MM.1S (cell line): ENCODE data around the gene GCN1.

Source experiments
- EZH2 ChIP-seq: fragments of 300-600 bp; sonication (generic); optimal IDR thresholded peaks from 2 replicates; pipeline ENCODE3; 2017; ENCODE audit warnings: low read depth, mild to moderate bottlenecking, antibody characterized with exemption, low read length, mixed read lengths
- TF ChIP-seq, protein P1 (sequence below): fragments of 300-600 bp; sonication (generic); IDR thresholded peaks from 2 replicates; pipeline ENCODE4 v1.5.1; 2016; ENCODE audit warnings: antibody characterized with exemption, low read length, mixed read lengths

DNA sequence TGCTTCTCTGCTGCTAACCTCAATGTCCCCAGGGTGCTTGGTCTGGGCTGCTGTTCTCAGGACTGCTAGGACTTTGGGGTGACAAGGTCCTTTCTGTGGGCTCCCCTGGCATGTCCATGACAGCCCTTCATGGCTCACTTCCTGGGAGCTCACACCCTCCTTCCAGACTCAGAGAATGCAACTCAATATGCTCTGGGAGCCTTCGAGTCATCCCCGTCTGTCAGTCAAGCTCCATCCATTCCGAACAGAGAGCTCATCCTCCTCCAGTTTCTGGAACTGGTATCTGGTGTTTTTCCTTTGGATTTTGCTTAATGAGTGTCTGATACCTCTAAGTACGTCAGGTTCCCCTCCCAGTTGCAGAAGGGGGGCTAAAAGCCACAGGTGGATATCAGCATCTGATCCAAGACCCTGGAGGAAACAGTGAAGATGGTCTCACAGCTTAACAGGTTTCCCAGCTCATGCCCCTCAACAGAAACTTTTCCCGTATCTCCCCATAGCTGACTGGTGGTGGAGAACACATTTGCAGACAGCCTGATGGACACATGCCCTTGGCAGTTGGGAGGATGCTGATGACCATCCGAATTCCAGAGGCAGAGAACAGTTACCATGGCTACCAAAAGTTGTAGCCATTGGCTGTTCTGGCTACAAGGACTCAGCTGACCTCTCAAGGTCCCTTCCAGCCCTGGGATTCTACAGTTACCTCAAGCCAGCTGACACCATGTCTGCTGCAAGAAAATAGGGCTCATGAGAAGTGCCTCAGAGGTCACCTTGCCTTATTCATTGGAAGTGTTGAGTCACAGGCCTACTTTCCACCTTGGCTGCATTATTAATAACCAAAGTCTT is 68.5 kb downstream of the GCN1 start:
- TF ChIP-seq, protein P1, sequence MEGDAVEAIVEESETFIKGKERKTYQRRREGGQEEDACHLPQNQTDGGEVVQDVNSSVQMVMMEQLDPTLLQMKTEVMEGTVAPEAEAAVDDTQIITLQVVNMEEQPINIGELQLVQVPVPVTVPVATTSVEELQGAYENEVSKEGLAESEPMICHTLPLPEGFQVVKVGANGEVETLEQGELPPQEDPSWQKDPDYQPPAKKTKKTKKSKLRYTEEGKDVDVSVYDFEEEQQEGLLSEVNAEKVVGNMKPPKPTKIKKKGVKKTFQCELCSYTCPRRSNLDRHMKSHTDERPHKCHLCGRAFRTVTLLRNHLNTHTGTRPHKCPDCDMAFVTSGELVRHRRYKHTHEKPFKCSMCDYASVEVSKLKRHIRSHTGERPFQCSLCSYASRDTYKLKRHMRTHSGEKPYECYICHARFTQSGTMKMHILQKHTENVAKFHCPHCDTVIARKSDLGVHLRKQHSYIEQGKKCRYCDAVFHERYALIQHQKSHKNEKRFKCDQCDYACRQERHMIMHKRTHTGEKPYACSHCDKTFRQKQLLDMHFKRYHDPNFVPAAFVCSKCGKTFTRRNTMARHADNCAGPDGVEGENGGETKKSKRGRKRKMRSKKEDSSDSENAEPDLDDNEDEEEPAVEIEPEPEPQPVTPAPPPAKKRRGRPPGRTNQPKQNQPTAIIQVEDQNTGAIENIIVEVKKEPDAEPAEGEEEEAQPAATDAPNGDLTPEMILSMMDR: no peak
- TF ChIP-seq EZH2: no peak
